ENCODE data around the gene CCDC188.
"Not testable (repeated sequence)": the region's sequence is repeated elsewhere in the genome, so short reads cannot be mapped to it uniquely, and the experiment has no call there.

CCDC188 gene

DNA sequence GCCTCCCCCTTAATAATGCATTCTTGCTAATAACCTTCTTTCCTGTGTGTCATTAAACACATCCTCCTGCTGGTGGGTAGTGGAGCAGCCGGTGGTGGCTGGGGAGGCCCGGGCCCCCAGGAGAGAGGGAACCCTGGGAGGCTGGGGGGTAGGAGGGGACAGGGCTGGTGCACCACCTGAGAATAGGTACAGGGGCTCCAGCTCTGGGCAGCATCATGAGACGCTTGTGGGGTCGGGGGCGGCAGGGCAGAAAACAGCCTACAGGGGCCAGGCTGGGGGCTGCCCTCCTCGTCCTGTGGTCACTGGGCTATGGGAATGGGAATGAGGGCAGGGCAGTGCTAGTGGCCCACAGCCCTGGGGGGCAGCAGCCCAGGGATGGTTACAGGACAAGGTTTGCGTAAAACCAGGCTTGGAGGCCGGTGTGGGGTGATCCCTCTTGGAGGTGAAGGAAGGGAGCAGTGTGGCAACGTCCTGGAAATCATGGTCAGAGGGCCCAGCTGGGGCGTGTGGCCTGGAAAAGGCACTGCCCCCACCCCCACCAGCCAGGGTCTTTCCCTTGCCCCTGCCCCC, 18.5 kb upstream of the CCDC188 start:
- DNase-seq (ENCODE audit: low spot score) = no peak

DNA sequence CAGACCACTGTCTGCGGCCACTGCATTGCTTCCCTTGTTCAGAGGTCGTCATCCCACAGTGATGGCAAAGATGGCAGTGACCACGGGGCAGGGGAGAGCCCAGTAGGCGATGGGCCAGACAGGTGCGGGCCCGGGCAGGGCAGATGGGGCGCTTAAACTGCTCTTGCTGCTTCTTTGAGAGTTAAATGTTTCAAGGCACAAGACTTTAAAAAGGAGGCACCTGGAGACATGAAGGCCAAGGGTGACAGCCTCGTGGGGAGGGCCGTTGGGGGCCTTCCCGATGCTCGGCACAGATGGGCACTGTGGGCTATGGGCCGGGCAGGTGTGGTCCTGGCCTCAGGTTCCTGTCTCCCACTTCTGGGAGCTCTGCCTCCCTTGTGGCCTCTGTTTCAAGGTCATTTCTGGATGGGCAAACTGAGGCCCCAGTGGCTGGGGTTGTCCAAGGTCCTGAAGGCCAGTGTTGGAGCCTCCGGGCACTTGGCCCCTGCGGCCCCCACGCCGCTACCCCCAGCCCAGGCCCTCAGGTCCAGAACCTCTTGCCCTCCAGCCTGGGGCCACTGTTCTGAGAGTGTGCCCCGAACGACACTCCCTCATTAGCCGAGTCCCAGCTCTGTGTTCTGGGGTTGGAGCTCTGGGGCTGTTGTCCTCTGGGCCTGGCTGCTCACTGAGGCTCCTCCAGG, 16.9 kb upstream of the CCDC188 start:
- DNase-seq (ENCODE audit: low spot score) = no peak

DNA sequence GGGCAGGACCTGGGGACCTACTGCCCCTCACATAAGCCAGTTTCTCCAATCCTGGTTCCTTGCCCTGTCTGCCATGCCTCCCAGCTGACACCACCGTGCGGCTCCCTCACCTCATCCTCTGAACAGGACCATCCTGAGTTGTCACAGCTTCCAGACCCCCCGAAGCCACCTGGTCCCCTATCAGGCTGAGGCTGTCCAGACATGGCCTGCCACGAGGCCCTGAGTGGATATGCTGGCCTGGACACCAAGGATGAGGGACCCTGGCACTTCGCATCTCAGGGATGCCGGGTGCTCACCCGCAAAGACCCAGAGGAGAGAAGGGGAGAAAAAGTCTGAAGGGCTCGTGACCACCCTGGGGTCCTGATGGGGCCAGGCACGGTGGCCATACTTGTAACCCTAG, 15.8 kb upstream of the CCDC188 start:
- DNase-seq (ENCODE audit: low spot score) = no peak

DNA sequence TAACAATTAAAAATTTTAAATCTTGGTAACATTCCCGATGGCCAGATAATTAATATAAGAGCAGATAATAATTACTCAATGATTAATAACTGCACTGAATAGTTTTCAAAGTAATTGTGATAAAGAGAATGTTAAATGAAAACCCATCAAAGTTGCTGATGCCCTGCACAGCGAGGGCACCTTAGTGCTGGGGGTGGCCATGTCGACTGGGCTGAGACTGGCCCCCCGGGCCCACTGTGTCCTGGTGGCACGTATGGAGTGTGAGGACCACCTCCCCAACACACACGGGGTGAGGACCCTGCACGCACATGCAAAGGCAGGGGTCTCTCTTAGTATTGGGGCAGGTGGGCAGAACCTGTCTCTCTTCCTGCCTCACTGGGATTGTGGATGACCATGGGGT, 15.1 kb upstream of the CCDC188 start:
- DNase-seq (ENCODE audit: low spot score) = no peak

DNA sequence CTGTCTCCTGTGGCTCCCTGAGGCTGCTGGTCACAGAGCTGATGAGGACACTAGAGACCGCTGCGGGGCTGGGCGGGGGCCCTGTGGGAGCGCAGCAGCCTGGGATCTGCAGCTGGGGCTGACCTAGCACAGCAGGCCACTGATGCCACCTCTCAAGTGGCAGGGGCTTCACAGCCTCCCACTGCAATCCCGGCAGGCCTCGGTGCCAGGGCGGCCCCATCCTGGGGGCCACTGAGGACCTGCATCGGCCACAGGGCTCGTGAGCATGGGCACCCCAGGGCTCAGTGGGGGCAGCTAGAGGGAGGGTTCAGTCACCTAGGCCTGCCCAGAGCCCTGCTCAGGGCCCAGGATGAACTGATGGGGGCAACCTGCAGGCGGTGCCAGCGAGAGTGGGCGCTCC, 14.6 kb upstream of the CCDC188 start:
- no peak for DNase-seq (ENCODE audit: low spot score)

DNA sequence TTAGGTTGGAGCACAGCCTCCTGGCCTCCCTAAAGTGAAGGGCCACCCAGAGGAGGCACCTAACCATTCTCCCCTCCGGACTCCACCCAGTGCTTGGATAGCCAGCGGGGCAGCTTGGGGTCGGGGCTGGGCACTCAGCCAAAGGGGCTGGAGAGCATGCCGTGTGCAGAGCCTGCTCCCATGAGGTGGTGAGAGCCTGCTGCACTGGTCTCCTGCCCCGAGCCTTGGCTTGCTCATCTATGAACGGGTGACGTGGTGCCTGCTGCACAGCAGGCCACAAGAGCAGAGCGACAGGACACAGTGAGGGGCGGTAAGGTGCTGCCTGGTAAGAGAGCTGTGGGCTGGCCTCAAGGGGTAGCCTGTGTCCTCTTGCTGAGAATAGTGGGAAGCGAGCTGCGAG, 14.0 kb upstream of the CCDC188 start:
- no peak for DNase-seq (ENCODE audit: low spot score)

DNA sequence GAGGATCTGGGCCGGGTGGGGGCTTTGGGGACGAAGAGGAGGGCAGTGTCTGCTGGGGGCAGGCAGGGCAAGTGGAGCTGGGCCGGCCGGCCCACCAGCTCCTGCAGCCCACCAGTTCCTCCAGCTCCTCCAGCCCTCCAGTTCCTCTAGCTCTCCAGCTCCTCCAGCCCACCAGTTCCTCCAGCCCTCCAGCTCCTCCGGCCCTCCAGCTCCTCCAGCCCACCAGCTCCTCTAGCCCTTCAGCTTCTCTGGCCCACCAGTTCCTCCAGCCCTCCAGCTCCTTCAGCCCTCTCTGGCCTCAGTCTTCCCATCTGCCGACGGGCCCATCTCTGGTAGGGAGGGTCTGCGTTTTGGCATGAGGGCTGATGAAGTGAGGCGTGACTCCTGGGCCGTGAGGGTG, 9.2 kb upstream of the CCDC188 start:
- no peak for DNase-seq (ENCODE audit: low spot score)

DNA sequence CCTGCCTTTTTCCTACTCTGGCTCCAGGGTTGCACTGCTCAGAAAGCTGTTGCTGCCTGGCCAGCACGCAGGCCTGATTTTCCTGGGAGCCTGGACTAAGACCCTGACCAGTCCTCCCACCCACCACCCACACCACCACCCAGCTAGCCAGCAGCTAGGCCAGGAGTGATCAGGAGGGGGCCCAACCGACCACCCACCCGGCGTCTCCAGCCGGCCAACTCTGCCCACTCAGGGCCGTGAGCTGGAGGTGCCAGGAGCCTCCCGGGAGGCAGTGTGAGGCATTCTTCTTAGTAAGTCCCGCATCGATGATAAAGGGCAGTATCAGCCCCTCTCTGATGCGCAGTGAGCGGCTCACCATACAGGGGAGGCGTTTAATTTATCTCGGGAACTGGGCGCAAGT, 8.7 kb upstream of the CCDC188 start:
- not testable (repeated sequence) for DNase-seq (ENCODE audit: low spot score)

DNA sequence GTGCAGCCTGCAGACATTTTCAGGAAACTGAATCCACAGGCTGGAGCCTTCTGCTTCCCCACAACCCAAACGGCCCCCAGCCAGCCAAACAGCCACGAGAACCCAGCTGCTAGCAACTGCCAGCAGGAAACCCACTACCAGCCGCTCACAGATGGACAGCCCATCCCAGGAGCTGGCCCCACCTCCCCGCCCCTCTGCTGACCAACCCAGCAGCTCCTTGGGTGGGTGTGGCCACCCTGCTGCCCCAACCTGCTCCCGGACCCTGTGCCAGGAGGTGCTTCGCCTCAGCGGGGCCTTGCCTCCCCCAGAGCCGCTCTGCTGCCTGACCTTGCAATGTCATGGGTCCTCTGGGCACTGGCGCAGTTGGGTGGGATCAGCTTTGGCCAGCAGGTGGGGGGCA, 8.2 kb upstream of the CCDC188 start:
- no peak for DNase-seq (ENCODE audit: low spot score)

DNA sequence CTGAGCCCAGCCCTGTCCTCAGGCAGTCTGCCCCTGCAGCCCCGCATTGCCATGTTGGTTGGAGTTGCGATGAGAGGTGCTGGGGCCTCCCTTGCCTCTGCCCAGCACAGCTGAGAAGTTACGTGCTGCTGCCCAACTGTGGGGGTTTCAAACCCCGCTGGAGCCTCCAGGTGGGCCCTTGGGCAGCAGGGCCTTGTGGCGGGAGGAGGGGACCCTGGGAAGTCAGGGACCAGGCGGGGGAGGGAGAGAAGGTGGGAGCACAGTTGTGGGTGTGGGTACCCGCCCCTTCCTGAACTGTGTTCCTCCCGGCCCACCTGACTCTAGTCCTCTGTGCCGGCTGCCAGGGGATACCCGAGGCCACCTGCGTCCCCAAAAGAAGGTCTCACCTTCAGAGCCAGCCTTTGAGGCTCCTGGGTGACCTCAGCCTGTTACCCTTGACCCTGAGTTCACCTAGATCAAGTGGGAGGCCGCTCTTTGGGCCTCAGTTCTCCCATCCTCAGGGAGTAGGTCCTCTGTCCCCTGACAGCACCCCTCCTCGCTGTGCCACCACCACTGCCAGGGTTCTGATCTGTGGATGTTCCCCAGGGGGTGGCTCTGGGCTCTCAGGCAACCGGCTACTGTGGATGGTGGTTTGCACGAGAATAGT, 7.7 kb upstream of the CCDC188 start:
- DNase-seq (ENCODE audit: low spot score) = no peak

DNA sequence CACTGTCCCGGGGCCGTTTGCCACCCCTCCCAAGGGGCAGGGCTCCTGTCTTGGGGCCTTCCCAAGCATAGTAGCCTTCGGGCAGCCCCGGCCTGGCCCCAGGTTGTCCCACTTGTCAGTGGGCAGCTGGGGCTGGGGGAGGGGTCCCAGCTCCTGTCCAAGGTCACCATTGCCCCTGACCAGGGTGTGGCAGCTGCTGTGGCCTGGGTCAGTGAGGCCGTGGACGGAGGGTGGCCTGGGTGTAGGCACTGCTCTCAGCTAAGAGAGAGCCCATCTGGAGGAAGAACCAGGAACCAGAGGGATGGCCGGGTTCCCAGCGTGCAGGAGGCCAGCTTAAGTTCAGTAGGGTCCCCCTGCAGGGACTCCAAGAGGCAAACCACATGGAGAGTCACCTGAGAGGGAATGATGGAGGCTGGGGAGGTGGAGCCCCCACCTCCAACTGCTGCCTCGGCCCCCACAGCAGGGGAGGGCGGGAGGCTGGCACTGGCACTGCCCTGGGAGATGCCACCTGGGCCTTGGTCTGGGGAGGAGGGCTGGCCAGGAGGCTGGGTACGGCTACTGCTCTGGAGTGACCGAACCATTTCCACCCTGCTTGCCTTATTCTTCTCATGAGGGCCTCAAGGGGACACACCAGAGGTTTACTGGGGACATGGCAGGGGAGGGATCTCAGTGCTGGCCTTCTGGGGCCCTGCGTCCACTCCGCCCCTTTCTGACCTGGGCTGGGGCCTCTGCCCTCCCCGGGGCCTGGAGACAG, 6.8 kb upstream of the CCDC188 start:
- no peak for DNase-seq (ENCODE audit: low spot score)

DNA sequence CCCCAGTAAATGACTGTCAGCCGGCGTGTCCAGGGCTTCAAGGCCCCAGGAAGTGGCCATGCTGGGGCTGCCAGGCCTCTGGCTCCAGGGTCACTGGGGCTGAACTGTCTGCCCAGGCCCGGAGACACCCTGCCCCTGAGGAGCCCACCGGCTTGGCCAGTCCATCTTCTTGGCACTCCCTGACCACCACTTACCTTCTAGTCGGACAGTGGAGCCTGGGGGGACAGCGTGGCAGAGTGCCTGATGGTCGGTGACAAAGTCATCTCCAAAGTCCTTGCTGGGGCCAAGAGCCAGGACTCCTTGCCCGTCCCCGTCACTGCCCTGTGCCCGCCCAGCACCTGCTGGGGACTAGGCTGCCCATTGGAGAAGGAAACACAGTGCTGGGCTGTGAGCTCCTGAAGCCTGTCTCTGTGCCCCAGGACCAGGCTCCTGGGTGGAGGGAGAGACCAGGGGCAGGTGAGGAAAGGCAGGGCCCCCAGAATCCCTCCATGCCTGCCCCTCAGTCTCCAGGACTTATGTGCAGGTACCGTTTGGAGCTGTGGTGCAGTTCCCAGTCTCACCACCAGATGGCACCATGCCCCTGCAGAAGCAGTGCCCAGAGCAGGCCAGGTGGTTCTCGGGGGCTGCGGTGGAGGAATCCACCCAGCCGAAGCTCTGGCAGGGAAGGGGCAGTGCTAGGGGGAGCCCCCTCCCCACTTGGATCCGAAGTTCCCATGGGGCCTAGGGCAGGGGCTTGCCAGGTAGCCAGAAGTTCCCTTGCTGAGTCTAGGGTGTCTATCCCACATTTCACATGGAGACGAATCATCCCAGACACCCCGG, 6.0 kb upstream of the CCDC188 start:
- DNase-seq (ENCODE audit: low spot score) = peak; percentile 89

DNA sequence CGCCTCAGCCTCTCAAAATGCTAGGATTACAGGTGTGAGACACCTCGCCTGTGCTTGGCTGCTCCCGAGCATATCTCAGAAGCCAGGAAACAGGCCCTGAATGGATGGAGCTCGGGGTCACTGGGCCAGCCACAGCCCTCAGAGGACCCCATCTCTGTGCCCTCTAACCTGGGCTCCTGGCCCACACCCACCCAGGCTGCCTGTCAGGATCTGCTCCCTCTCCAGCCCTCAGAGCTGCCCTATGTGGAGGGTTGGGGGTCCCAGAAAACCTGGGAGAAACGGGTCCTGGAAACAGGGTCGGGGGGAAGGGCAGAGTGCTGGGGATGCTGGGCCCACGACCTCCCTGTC, 5.2 kb upstream of the CCDC188 start:
- DNase-seq (ENCODE audit: low spot score) = no peak

DNA sequence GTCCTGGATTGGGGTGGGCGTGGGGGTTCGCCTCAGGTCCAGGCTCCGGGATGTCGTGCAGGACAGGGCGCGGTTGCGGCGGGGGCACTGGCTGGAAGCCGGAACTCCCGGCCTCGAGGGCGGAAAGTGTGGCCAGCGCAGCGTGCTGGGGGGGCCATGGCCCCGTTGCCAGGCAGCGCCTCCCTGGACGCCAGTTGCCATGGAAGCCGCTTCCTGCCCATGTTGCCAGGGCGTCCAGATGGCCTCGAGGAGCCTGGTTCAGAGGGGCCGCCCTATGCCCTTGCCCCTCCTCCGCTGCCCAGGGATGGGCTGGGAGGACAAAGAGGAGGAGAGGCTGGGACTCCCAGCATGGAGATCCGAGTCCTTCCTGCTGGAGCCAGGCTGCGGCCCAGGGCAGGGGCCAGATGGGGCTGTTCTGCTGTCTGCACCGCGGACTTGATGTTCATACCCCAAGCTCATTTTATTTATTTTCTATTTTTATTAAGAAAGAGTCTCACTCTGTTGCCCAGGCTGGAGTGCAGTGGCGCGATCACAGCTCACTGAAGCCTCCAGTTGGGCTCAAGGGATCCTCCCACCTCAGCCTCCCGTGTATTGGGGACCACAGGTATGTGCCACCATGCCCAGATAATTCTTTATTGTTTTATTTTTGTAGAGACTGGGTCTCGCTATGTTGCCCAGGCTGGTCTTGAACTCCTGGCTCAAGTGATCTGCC, 4.6 kb upstream of the CCDC188 start:
- DNase-seq (ENCODE audit: low spot score) = no peak

DNA sequence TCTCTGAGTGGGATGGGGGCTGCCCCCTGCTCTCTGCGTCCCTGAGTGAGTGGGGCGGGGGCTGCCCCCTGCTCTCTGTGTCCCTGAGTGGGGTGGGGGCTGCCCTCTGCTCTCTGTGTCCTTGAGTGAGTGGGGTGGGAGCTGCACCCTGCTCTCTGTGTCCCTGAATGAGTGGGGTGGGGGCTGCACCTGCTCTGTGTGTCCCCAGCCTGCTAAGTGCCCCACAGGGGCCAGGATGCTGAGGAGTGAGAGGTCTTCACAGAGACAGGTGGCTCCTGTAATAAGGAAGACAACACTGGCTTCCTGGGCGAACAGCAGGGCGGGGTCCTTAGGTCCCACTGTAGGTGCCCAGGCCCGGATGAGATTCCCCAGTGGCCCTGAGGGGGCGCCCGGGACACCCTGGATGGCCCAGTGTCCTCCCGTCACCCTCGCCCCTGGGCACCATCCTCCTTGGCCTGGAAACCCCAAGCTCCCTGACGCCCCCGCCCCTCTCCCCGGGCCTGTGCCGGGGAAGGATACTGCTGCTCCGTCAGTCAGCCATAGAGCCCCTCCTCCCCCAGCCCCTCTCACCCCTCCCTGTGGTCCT, 3.8 kb upstream of the CCDC188 start:
- no peak for DNase-seq (ENCODE audit: low spot score)

DNA sequence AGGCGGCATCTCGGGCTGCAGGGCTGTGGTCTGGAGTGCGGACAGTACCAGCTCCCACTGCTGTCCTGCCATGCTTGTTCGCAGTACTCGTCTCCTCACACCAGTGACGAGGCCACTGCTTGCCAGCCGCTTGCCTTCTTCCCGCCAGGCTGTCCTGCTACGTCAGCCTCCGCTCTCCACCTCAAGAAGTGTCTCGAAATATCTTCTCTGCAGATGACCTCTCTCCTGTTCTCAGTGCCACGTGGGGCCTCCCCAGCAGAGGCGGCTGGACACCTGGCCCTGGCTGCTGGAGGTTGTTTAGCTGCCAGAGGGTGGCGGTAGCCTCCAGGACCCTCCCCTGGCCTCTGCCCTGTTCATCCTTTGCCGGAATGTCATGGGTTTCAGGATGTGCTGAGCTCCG, 3.1 kb upstream of the CCDC188 start:
- no peak for DNase-seq (ENCODE audit: low spot score)

DNA sequence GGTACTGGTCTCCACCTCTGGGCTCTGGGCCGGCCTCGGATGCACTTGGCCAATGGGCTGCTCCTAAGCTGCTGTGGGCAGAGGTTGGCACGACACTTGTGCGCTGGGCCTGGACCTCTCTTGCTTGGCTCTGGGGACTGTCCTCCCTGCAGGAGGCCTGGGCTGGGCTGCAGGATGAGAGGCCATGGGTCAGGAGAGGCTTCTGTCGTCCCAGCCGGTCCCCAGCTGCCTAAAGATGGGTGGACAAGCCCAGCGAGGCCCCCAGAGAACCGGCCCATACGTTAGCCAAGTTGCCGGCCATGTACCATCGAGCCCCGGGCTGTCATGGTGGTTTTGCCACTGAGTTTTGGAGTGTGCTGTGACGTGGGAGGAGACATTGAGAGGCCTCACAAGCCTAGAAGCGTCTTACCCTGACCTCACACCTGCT, 1.6 kb upstream of the CCDC188 start:
- no peak for DNase-seq (ENCODE audit: low spot score)

DNA sequence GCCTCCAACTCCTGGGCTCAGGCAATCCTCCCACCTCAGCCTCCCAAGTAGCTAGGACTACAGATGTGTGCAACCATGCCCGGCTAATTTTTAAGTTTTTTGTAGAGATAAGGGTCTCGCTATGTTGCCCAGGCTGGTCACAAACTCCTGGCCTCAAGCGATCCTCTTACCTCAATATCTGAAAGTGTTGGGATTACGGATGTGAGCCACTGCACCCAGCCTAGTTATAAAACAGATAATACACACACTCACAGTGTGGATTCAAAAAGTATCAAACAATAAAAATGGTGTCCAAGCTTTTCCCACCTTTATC, 377 bp upstream of the CCDC188 start:
- no peak for DNase-seq (ENCODE audit: low spot score)

DNA sequence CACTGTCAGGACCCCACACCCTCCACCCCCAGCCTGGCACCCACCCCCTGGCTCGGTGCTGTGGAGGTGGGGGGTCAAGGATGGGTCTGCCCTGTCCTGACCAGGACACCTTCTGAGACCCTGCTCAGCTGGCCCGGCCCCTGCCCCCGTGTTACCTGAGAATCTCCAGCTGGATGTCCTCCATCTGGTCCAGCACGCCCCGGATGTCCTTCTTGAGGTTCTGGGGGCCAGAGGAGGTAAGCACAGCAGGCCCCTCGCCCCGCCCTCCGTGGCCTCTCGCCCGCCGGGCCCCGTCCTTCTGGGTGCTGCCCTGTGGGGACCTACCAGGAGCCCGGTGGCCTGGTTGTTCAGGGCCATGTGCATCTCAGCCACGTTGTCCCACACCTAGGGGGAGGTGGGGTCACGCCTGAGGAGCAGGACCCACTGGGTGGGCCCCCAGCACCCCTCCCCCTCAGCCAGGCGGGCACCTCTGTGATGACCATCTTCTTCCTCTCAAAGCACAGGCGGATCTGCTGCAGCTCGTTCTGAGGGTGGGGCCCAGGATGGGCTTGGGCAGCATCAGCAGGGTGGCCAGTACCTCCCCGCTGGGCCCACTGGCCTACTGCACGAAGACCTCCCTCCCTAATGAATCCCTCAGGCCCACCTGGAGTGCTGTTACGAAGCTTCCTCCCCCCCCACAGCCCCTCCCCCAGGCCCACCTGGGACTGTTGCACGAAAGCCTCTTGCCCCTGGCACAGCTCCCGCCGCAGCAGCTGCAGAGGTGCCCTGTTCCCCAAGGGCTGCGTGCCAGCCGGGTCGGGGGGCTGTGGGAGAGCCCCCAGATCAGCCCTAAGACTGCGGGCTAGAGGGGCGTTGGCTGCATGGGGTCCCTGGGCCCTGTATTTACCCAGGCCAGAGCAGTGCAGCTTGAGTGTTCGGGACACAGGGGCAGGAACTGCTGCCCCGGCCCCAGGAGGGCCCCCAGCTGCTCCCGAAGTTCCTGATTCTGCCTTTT, 1.3 kb downstream of the CCDC188 start:
- no peak for DNase-seq (ENCODE audit: low spot score)

DNA sequence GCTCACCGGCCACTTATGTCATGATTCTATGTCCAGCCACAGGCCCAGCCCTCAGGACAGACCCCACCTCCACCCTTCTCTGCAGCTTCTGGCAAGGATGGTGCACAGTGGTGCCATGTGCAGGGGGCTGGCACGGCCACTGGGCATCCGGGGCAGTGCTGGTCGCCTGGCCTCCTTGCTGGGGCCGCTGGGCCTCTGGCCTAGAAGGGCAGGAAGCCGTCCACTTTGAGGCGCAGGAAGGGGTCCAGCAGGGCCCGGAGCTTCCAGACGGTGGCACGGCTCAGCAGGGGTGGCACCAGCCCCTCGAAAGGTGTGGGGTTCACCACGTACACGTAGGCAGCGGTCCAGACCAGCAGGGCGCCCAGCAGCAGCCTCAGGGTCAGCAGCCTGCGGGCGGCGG, 2.4 kb downstream of the CCDC188 start:
- DNase-seq (ENCODE audit: low spot score) = no peak

Data from CD4-positive, alpha-beta T cell treated with Interleukin-2 at 100 ng/mL for 4 hours (primary cell).